Heart left ventricle (tissue), 13 donors: ENCODE measurements around the gene GTF2I.
"Not testable (repeated sequence)": the region's sequence is repeated elsewhere in the genome, so short reads cannot be mapped to it uniquely, and the experiment has no call there.

Experiments used
- POLR2A ChIP-seq, 2 donors: fragments of 450-650 bp; IDR thresholded peaks; one replicate each; pipeline ENCODE4 v1.6.1; 2017; ENCODE audit warnings: antibody characterized with exemption in 2 of 2, mild to moderate bottlenecking in 2 of 2, moderate library complexity in 2 of 2
- TF ChIP-seq, protein P1 (sequence below), 12 donors: fragments of 200-600 bp; sonication (generic) in 4 of 12; IDR thresholded peaks; one replicate each; pipeline versions ENCODE4 v1.5.0 to v1.8.0; 2018 to 2022; ENCODE audit warnings: antibody characterized with exemption in 12 of 12, mild to moderate bottlenecking in 5 of 12
- donor health status: ischemic (EF 13 %, LVEDD 7.1; RV severe dilation, severe dysfunction).
- donor health status: DM: no; HTN: yes; CAD: no.
- donor health status: DM: no; HTN: no; CAD: no.
- donor health status: ischemic (EF 25% LVEDD 6.9; RV normal size, moderate dysfunction).
- donor health status: ischemic (EF 25% LVEDD 5.7; RV mildly dilated, moderate dysfunction).
- donor health status: ischemic (EF 35%, LVEDD 5.7; RV mildly dilated, moderate dysfunction).
- donor health status: nonischemic (EF 11% LVEDD 7.7; RV severe dilation, severe dysfunction).
- donor health status: DM: yes; HTN: yes; CAD: no.
- donor health status: PGD.
- donor health status: ischemic (EF 29% LVEDD 5.4; RV normal size, mild dysfunction).
- donor health status: nonischemic (EF 23%, LVEDD 6.1; RV moderate dilation, normal function).

DNA sequence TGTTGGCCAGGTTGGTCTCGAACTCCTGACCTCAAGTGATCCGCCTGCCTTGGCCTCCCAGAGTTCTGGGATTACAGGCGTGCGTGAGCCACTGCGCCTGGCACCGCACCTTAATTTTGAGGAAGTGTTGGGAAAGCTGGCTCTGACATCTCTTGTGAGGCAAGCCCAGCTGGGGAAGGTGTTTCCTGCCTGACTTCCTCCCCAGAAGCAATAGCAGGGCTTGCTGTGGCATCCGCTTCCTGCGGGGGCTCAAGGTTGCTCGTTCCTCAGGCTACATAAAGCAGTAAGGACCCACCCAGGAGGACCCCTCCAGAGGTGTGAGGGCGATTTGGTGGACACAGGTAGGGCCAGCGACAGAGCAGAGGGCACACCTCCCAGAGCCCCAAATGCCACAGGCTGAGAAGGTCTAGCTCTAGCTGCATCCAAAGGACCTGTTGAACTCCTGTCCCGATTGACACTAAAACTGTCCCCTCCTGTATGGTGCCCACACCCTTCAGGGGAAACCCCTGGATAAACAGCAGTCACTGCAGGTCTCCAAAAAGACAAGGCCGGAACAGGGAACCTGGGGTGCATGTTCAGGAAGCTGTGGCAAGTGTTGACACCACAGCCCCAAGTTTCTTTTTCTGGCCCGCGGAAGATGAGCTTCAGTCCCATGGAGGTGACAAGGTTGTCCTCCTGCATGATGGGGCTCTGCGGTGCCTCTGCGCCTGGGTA is 107.8 kb downstream of the GTF2I start:
- TF ChIP-seq, protein P1, sequence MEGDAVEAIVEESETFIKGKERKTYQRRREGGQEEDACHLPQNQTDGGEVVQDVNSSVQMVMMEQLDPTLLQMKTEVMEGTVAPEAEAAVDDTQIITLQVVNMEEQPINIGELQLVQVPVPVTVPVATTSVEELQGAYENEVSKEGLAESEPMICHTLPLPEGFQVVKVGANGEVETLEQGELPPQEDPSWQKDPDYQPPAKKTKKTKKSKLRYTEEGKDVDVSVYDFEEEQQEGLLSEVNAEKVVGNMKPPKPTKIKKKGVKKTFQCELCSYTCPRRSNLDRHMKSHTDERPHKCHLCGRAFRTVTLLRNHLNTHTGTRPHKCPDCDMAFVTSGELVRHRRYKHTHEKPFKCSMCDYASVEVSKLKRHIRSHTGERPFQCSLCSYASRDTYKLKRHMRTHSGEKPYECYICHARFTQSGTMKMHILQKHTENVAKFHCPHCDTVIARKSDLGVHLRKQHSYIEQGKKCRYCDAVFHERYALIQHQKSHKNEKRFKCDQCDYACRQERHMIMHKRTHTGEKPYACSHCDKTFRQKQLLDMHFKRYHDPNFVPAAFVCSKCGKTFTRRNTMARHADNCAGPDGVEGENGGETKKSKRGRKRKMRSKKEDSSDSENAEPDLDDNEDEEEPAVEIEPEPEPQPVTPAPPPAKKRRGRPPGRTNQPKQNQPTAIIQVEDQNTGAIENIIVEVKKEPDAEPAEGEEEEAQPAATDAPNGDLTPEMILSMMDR (IDR thresholded peaks at IDR 0.05): not testable (repeated sequence)
- not testable (repeated sequence) for TF ChIP-seq POLR2A (IDR thresholded peaks at IDR 0.05)
